Calu3 (cell line): Measurements from ENCODE around the gene ATXN7. TPM values are rescaled to one million over a fixed set of nuclear protein-coding genes. Genes with fewer than 3 reads are reported as not detected.
A peak's percentile ranks its signal among the peaks of the same experiment; 100 is the strongest.

ENCODE experiments used
- BruUV-seq: library from RNA; stranded (reverse); fragments of 400-500 nt; replicated peaks from 2 replicates; lab custom pipeline; 2021; lab: Mats Ljungman, UMichigan
- CTCF ChIA-PET: fragments of 300-600 bp; sonication (Branson Sonifier 250); formaldehyde crosslinking; loops from one replicate; lab custom pipeline; 2022; ENCODE audit warnings: antibody characterized with exemption; lab: Charles Lee
- DNase-seq: peaks from one replicate; pipeline ENCODE4 v3.0.0; 2022
- H3K27ac Mint-ChIP-seq: one replicate; pipeline ENCODE4 v1.8.0; 2022; ENCODE audit warnings: mixed read lengths; ENCODE audit not compliant: unreplicated experiment
- H3K27me3 Mint-ChIP-seq: one replicate; pipeline ENCODE4 v1.8.0; 2022; ENCODE audit warnings: mixed read lengths; ENCODE audit not compliant: unreplicated experiment
- H3K36me3 Mint-ChIP-seq: one replicate; pipeline ENCODE4 v1.8.0; 2022; ENCODE audit warnings: mild to moderate bottlenecking, moderate library complexity, mixed read lengths; ENCODE audit not compliant: insufficient read depth, unreplicated experiment
- H3K4me1 Mint-ChIP-seq: one replicate; pipeline ENCODE4 v1.8.0; 2022; ENCODE audit warnings: mild to moderate bottlenecking, low read depth, mixed read lengths; ENCODE audit not compliant: unreplicated experiment
- H3K4me3 Mint-ChIP-seq: one replicate; pipeline ENCODE4 v1.8.0; 2022; ENCODE audit warnings: mild to moderate bottlenecking, low read depth, moderate library complexity, mixed read lengths; ENCODE audit not compliant: unreplicated experiment
- H3K9me3 Mint-ChIP-seq: one replicate; pipeline ENCODE4 v1.8.0; 2022; ENCODE audit warnings: low read depth, mixed read lengths; ENCODE audit not compliant: unreplicated experiment
- intact Hi-C: fragments of 100-400 bp; cut with micrococcal nuclease; formaldehyde crosslinking; loops from one replicate; pipeline ENCODE4 v1.10.0; 2022; ENCODE audit not compliant: unreplicated experiment
- total RNA-seq: library from RNA; stranded (reverse); gene quantifications from 2 replicates; pipeline ENCODE4 v1.2.3, GENCODE V29; 2022
- TF ChIP-seq, protein P1 (sequence below): fragments of 200-600 bp; IDR thresholded peaks from one replicate; pipeline ENCODE4 v1.8.0; 2022; ENCODE audit warnings: antibody characterized with exemption; ENCODE audit not compliant: unreplicated experiment

ATXN7 gene
- total RNA-seq, 1 experiment from 2014 or later: 31.2 TPM

- Mint-ChIP-seq H3K27ac (peak overlapping the region; percentile 79), H3K36me3 (peaks cover 10% of the 10 kb centered on the region), H3K27me3 (no peaks in the 10 kb centered on the region), H3K4me3 (no peak overlapping the region), H3K4me1 (peaks cover 9% of the 10 kb centered on the region), H3K9me3 (no peaks in the 10 kb centered on the region)
- TF ChIP-seq, protein P1, sequence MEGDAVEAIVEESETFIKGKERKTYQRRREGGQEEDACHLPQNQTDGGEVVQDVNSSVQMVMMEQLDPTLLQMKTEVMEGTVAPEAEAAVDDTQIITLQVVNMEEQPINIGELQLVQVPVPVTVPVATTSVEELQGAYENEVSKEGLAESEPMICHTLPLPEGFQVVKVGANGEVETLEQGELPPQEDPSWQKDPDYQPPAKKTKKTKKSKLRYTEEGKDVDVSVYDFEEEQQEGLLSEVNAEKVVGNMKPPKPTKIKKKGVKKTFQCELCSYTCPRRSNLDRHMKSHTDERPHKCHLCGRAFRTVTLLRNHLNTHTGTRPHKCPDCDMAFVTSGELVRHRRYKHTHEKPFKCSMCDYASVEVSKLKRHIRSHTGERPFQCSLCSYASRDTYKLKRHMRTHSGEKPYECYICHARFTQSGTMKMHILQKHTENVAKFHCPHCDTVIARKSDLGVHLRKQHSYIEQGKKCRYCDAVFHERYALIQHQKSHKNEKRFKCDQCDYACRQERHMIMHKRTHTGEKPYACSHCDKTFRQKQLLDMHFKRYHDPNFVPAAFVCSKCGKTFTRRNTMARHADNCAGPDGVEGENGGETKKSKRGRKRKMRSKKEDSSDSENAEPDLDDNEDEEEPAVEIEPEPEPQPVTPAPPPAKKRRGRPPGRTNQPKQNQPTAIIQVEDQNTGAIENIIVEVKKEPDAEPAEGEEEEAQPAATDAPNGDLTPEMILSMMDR: no peak
- CTCF ChIA-PET: no interaction called here
- DNase-seq: peak; percentile 40
- BruUV-seq: no TSS peak
- intact Hi-C loops: no loop called here
Measured at GRCh38 chr3:63847718-63848450, 15.8 kb upstream of the ATXN7 start.

DNA sequence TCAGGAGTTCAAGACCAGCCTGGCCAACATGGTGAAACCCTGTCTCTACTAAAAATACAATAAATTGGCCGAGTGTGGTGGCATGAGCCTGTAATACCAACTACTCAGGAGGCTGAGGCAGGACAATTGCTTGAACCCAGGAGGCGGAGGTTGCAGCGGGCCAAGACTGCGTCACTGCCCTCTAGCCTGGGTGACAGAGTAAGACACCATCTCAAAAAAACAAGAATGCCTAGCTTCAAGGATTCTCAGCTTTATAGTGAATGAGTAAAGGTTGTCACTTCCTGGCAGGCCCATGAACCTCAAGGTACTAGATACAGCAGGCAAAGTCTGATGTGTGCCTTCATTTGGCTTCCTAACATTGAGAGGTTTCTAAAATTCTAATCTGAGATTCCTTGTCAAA, 14.5 kb upstream of the ATXN7 start:
- CTCF ChIA-PET: no interaction called here
- intact Hi-C loops: no loop called here
- Mint-ChIP-seq H3K36me3 (peaks cover 5% of the 10 kb centered on the region), H3K9me3 (no peaks in the 10 kb centered on the region), H3K27me3 (no peaks in the 10 kb centered on the region), H3K4me1 (peaks cover 9% of the 10 kb centered on the region), H3K4me3 (no peak overlapping the region), H3K27ac (no peak overlapping the region)
- TF ChIP-seq, protein P1: no peak
- DNase-seq: no peak
- BruUV-seq: no TSS peak

- CTCF ChIA-PET: no interaction called here
- H3K27ac Mint-ChIP-seq: no peak overlapping the region
- DNase-seq: no peak
- H3K9me3 Mint-ChIP-seq: no peaks in the 10 kb centered on the region
- no peaks in the 10 kb centered on the region for H3K27me3 Mint-ChIP-seq
- H3K36me3 Mint-ChIP-seq: peaks cover 5% of the 10 kb centered on the region
- no TSS peak for BruUV-seq
- peaks cover 9% of the 10 kb centered on the region for H3K4me1 Mint-ChIP-seq
- intact Hi-C loops: no loop called here
- TF ChIP-seq, protein P1: no peak
- no peak overlapping the region for H3K4me3 Mint-ChIP-seq
Measured at GRCh38 chr3:63851287-63851686, 12.4 kb upstream of the ATXN7 start.

- no peaks in the 10 kb centered on the region for H3K9me3 Mint-ChIP-seq
- TF ChIP-seq, protein P1: no peak
- H3K4me1 Mint-ChIP-seq: peaks cover 4% of the 10 kb centered on the region
- intact Hi-C loops: no loop called here
- DNase-seq: no peak
- H3K4me3 Mint-ChIP-seq: no peak overlapping the region
- BruUV-seq: no TSS peak
- no peaks in the 10 kb centered on the region for H3K36me3 Mint-ChIP-seq
- H3K27ac Mint-ChIP-seq: no peak overlapping the region
- no peaks in the 10 kb centered on the region for H3K27me3 Mint-ChIP-seq
- CTCF ChIA-PET: no interaction called here
Measured at GRCh38 chr3:63853106-63853505, 10.6 kb upstream of the ATXN7 start.
